Adrenal gland (tissue), 5 donors: ENCODE measurements around the gene HTN3.

ENCODE experiments used
- CTCF ChIP-seq, 6 experiments: fragments of 450-650 bp in 4 of 6; fragments of 200-600 bp in 2 of 6; sonication (generic) in 1 of 6; IDR thresholded peaks; 1 replicate in 5 of 6; 2 replicates in 1 of 6; pipeline versions ENCODE4 v1.5.1 to v1.8.0; 2016 to 2021; ENCODE audit warnings: antibody characterized with exemption in 6 of 6, mild to moderate bottlenecking in 2 of 6, moderate library complexity in 1 of 6
- POLR2A ChIP-seq, 2 donors: fragments of 450-650 bp; IDR thresholded peaks; one replicate each; pipeline ENCODE4 v1.6.1; 2017; ENCODE audit warnings: antibody characterized with exemption in 2 of 2, mild to moderate bottlenecking in 2 of 2, moderate library complexity in 1 of 2
- donor health status: DM: no; HTN: no; CAD: no.

- TF ChIP-seq CTCF (IDR thresholded peaks at IDR 0.05) (no peak), POLR2A (IDR thresholded peaks at IDR 0.05) (no peak)
These were observed 25.8 kb upstream of the HTN3 start for GRCh38 chr4:70002507-70002906.
